ENCODE data around the gene CNIH4.
A peak's percentile ranks its signal among the peaks of the same experiment; 100 is the strongest.
"Not testable (repeated sequence)": the region's sequence is repeated elsewhere in the genome, so short reads cannot be mapped to it uniquely, and the experiment has no call there.

Gene CNIH4

GRCh38 chr1:224348137-224348536 is 8.5 kb upstream of the CNIH4 start:
- DNase-seq (ENCODE audit: extremely low read depth in 1 of 2, low read depth in 1 of 2): no peak

DNA sequence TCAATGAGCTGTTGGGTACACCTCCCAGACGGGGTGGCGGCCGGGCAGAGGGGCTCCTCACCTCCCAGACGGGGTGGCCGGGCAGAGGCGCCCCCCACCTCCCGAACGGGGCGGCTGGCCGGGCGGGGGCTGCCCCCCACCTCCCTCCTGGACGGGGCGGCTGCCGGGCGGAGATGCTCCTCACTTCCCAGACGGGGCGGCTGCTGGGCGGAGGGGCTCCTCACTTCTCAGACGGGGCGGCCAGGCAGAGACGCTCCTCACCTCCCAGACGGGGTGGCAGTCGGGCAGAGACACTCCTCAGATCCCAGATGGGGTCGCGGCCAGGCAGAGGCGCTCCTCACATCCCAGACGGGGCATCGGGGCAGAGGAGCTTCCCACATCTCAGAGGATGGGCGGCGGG is 7.0 kb upstream of the CNIH4 start:
- DNase-seq (ENCODE audit: extremely low read depth in 1 of 2, low read depth in 1 of 2): not testable (repeated sequence)

DNA sequence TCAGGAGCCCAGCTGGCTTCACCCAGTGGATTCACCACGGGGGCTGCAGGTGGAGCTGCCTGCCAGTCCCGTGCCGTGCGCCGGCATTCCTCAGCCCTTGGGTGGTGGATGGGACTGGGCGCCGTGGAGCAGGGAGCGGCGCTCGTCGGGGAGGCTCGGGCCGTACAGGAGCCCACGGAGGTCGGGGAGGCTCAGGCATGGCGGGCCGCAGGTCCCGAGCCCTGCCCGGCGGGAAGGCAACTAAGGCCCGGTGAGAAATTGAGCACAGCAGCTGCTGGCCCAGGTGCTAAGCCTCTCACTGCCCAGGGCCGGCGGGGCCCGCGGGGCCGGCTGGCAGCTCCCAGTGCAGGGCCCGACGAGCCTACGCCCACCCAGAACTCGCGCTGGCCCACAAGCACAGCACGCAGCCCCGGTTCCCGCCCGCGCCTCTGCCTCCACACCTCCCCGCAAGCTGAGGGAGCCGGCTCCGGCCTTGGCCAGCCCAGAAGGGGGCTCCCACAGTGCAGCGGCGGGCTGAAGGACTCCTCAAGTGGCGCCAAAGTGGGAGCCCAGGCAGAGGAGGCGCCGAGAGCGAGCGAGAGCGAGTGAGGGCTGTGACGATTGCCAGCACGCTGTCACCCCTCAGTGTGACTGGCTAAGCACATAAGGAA is 4.1 kb upstream of the CNIH4 start:
- DNase-seq (ENCODE audit: extremely low read depth in 1 of 2, low read depth in 1 of 2): not testable (repeated sequence)

DNA sequence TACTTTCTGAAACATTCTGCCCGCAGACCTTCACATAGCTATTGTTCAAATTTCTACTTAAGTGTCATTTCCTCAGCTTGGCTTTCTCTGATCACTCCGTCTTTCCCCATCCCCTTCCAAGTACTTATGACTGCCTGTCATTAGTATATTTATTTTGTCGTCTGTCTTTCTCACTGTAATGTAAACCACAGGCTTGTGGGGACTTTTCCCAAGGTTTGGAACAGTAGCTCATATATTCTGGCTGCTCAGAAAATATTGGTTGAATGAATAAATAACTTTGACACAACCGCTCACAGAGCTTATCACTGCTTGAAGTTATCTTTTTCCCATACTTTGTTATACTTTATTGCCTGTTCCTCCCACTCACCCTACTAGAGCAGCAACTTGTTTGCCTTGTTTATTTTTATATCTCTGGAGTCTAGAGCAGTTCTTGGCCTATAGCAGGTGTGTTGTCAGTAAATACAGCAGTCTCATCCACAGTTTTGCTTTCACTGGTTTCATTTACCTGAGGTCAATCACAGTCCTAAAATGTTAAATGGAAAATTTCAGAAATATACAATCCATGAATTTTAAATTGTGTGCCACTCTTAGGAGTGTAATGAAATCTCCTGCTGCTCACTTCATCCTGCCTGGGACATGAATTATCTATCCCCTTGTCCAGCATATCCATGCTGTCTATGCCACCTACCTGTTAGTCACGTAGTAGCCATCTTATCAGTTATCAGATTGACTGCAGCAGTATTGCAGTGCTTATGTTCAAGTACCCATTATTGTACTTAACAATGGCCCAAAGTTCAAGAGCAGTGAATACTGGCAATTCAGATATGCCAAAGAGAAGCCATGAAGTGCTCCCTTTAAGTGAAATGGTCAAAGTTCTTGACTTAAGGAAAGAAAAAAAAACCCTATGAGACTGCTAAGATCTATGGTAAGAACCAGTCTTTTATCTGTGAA is 2.4 kb upstream of the CNIH4 start:
- no peak for DNase-seq (ENCODE audit: extremely low read depth in 1 of 2, low read depth in 1 of 2)

DNA sequence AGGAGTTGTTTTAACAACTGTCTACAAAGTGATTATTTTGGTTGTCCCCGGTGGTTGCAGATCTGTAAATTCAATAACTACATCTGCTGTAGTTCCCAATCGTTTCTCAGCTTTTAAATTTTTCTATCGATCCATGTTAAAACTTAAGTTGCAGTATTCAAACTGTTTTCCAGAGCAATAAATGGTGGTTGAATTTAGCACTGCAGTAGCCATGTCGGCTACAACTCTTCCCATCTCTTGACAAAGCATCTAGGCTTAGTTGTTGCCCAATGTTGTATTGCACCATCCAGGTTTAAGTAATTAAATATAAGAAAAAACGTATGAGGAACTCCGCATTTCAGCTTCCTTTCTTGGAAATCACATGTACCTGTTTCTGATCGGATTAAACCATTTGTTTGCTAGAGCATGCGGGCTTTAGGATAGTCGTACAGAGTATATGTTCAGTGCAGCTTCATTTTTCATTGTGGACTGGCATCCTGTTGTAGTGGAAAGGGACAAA is 996 bp downstream of the CNIH4 start:
- DNase-seq (ENCODE audit: extremely low read depth in 1 of 2, low read depth in 1 of 2): no peak

DNA sequence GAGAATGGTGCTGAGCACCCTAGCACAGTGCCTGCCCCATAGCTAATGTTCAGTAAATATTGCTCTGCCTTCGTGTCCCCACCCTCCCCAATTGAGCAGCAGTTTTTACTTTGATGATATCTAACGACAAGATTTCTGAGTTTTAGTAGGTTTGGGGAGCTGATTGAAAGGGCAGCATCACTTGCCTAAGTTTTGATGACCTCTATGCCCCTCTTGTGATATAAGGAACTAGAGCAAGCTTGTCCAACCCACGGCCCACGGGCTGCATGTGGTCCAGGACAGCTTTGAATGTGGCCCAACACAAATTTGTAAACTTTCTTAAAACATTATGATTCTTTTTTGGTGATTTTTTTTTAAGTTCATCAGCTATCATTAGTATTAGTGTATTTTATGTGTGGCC is 1.6 kb downstream of the CNIH4 start:
- no peak for DNase-seq (ENCODE audit: extremely low read depth in 1 of 2, low read depth in 1 of 2)

GRCh38 chr1:224359207-224359606 is 2.5 kb downstream of the CNIH4 start:
- DNase-seq (ENCODE audit: extremely low read depth in 1 of 2, low read depth in 1 of 2): no peak

DNA sequence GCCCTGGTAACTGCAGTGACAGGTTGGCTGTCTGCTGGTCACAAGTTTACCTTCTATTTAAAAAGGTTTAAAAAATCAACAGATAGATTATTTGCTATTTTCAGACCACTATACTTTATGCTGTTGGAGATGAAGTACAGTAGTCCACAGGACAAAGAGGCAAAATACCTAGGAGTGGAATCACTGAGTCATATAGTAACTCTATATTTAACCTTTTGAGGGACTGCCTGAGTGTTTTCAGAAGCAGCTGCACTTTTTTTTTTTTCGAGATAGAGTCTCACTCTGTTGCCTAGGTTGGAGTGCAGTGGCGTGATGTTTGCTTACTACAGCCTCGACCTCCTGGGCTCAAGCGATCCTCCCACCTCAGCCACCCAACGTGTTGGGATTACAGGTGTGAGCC is 11.7 kb downstream of the CNIH4 start:
- no peak for DNase-seq (ENCODE audit: extremely low read depth in 1 of 2, low read depth in 1 of 2)

GRCh38 chr1:224373008-224373590 is 16.4 kb downstream of the CNIH4 start:
- no peak for DNase-seq (ENCODE audit: extremely low read depth in 1 of 2, low read depth in 1 of 2)

- no peak for DNase-seq (ENCODE audit: extremely low read depth in 1 of 2, low read depth in 1 of 2)
These were observed 18.4 kb downstream of the CNIH4 start for GRCh38 chr1:224375059-224375458.

DNA sequence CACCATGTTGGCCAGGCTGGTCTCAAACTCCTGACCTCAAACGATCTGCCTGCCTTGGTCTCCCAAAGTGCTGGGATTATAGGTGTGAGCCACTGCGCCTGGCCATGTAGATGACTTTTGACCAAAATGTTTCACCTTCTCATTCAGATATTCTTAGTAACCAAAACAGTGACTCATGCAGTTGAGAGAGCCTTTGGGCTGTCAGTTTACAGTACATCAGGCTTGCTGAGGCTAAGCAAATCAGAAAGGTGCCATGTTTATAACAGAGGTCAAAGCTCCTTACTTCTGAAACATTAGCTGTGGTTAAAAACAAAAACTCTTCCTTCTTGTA is 21.0 kb downstream of the CNIH4 start:
- peak in 1 of 2 donors; percentile 30 for DNase-seq (ENCODE audit: extremely low read depth in 1 of 2, low read depth in 1 of 2)

- no peak for DNase-seq (ENCODE audit: extremely low read depth in 1 of 2, low read depth in 1 of 2)
These were observed 22.4 kb downstream of the CNIH4 start for GRCh38 chr1:224378855-224379631.

GRCh38 chr1:224380003-224380402 is 23.3 kb downstream of the CNIH4 start:
- DNase-seq (ENCODE audit: extremely low read depth in 1 of 2, low read depth in 1 of 2): peak in 1 of 2 donors; percentile 62

DNA sequence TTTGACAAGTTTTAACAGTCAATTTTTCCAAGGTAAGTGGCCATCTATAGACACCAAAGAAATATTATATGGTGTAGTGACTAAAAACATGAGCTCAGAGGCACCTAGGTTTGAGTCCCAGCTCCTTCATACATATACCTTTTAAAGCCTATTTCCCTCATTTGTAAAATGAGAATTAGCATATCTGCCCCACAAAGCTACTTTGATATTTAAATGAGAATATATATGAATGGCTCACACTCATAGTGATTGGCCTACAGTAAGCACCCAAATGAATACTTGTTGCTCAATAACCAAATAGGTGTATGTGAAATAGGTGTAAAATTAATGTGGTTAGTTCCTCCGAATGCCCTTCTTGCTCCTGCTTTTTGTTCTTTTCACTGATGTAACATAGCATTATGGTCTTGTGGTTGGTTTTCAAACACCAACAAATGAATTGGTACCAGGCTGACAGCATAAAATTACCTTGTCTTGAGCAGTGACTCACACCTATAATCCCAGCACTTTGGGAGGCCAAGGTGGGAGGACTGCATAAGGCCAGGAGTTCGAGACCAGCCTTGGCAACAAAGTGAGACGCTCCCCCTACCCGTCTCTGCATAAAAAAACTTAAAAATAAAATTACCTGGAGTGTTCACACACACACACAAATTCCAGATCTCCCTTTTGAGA is 25.3 kb downstream of the CNIH4 start:
- no peak for DNase-seq (ENCODE audit: extremely low read depth in 1 of 2, low read depth in 1 of 2)

- DNase-seq (ENCODE audit: extremely low read depth in 1 of 2, low read depth in 1 of 2): no peak
These were observed 26.5 kb downstream of the CNIH4 start for GRCh38 chr1:224383218-224383617.

GRCh38 chr1:224387302-224387912 is 30.7 kb downstream of the CNIH4 start:
- DNase-seq (ENCODE audit: extremely low read depth in 1 of 2, low read depth in 1 of 2): no peak

DNA sequence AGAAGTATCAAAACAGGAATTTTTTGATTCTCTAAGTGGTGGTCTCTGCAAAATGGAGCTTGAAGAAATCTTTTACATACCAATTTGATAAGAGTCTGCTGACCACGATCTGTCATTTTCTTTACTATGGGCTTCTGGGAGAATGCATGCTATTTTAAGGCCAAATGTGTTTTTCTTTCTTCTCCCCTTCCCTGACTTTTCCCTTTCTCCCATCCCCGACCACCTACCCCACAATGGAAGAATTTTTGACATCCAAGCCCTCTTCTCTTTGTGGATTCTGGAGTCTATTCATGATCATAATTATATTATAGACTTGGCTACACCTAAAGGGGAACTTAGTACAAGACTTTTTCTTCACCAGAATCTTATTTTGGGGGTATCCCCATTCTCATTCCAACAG is 31.3 kb downstream of the CNIH4 start:
- DNase-seq (ENCODE audit: extremely low read depth in 1 of 2, low read depth in 1 of 2): no peak

GRCh38 chr1:224390517-224390916 is 33.8 kb downstream of the CNIH4 start:
- no peak for DNase-seq (ENCODE audit: extremely low read depth in 1 of 2, low read depth in 1 of 2)

GRCh38 chr1:224392411-224393249 is 36.0 kb downstream of the CNIH4 start:
- DNase-seq (ENCODE audit: extremely low read depth in 1 of 2, low read depth in 1 of 2): no peak
